Raji (cell line): ENCODE measurements around the gene BRIP1.

Experiments used
- POLR2A ChIP-seq: IDR thresholded peaks from 2 replicates; pipeline ENCODE4 v1.6.1; 2011; ENCODE audit warnings: low read depth, low read length, control low read depth; ENCODE audit not compliant: insufficient read depth

The BRIP1 gene

DNA sequence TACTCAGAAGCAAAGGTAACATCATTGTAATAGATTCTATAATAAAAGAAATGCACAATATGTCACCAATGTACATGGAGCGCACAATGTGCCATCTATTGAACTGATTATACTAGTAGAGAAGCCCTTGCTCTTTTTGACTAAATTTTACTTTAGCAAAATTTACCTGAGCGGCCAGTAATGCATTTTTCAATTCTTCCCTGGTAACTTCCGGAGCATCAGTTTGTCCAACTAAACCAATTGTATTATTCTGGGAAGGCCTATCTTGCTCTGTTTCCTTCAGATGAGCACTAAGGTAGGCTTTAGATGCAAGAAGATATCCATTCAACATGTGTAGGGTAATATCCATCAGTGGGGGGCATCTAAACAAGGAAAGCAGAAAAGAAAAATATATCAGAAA is 8.8 kb upstream of the BRIP1 start:
- no peak for TF ChIP-seq POLR2A

- TF ChIP-seq POLR2A, result no peak
Measured at GRCh38 chr17:61869138-61869537, 5.8 kb upstream of the BRIP1 start.

GRCh38 chr17:61868074-61868473 is 4.7 kb upstream of the BRIP1 start:
- TF ChIP-seq POLR2A, result no peak

- no peak for TF ChIP-seq POLR2A
Measured at GRCh38 chr17:61867033-61867432, 3.7 kb upstream of the BRIP1 start.

GRCh38 chr17:61863801-61864126 is 436 bp upstream of the BRIP1 start:
- no peak for TF ChIP-seq POLR2A

DNA sequence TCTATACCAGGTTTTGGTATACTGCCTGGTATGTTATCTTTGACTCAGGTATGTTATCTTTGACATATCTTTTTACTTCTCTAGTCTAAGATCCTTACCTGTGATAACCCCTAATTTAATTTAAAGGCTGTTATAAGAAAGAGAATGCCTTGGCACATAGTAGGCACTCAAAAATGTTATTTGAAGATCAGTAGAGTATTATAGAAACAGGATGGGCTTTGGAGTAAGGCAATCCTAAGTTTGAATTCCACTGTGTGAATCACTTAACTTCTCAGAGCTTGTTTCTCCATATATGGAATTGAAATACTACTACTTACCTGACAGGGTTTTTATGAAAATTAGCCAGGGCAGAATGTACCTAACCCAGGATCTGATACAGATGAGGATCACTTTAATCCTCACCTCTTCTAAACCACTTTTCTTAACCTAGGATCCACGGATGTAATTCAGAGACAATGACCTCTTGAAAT is 1.2 kb downstream of the BRIP1 start:
- TF ChIP-seq POLR2A, result no peak

- TF ChIP-seq POLR2A, result no peak
Measured at GRCh38 chr17:61856035-61856434, 7.3 kb downstream of the BRIP1 start.

- no peak for TF ChIP-seq POLR2A
Measured at GRCh38 chr17:61852857-61853256, 10.5 kb downstream of the BRIP1 start.

DNA sequence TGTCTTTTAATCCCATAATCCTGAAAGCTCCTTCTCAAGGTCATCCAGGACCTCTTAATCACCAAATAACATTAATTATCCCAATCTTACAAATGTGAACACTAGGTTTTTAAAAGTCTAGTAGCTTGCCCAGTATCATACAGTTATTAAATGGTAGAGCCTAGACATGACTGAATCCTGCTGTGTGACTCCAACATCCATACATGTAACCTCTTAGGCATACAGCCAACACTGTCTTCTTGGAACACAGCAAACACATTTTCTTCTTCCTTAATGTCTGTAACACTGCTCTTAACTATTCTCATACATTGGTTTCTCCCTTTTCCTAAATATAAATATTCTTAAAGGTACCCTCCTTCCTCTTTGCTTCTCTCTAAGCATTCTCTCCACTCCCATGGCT is 13.7 kb downstream of the BRIP1 start:
- TF ChIP-seq POLR2A, result no peak

DNA sequence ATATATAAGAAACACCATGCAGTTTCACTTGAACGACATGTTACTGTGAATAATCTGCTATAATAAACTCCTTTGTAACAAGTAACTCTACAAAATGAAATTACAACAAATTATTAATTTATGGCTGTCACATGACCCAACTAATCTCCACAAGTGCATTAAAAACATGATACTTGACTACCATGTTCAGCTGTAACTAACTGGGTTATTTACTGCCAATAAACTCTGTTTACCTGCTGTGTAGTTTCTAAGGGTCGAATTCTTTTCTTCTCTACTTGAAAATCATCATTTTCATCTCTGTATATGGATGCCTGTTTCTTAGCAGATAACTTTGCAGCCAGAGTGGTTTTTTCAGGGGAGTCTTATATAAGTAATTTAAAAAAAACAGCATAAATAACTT is 14.4 kb downstream of the BRIP1 start:
- no peak for TF ChIP-seq POLR2A

DNA sequence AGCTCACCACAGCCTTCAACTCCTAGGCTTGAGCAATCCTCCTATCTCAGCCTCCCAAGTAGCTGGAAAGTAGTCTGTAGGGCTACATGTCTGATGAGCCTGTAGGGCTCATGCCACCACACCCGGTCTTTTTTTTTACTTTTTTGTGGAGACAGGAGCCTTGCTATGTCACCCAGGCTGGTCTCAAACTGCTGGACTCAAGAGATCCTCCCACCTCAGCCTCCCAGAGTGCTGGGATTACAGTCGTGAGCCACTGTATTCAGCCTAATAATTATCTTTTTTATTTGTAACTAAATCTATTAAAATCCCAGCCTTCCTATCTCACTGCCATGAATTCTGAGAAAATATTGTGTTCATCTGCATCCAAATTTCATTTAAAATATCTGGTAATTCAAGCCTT is 15.1 kb downstream of the BRIP1 start:
- no peak for TF ChIP-seq POLR2A

DNA sequence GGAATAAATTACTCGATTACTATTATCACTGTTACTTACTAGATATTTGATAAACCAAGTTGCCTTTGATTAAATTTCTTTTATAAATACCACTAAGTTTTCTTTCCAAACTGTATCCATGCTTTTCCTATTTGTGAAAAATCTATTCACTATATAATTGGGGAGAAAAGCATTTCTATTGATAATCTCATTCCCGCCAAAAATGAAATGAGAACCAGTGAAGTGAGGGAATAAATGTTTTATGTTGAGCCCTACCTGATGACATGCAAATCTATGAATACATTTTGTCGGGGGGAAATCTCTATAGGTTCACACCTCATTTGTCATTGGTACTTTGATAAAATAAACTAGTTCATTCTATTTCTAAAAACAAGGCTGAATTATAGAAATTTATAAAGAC is 15.7 kb downstream of the BRIP1 start:
- TF ChIP-seq POLR2A, result no peak

DNA sequence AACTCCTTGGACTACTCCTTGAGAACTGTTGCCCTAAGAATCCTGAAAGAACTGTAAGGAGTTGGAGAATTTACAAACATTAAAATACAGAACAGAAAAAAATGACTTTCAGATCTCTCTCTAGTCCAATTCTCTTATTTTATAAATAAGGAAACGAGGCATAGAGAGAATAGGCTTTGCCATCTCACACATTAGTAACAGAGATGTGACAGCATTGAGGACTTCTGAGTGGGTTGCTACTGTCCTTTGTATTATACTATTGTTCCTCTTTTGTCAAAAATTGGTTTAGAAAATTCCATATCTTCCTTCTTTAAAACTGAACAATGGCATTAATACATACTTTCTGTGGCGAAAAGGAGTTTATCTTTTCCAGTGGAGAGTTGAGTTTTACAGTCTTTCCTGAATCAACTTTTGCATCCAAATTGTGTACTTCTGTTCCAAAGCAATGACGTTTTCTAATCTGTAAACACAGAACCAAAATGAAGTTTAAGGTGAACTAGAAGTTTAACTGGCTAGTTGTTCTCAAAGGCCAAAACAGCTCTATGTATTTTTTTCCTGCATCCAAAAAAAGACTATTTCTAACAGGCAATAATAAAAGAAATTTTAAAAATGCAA is 16.5 kb downstream of the BRIP1 start:
- no peak for TF ChIP-seq POLR2A

GRCh38 chr17:61846088-61846487 is 17.2 kb downstream of the BRIP1 start:
- TF ChIP-seq POLR2A, result no peak

- no peak for TF ChIP-seq POLR2A
Measured at GRCh38 chr17:61843435-61843834, 19.9 kb downstream of the BRIP1 start.

DNA sequence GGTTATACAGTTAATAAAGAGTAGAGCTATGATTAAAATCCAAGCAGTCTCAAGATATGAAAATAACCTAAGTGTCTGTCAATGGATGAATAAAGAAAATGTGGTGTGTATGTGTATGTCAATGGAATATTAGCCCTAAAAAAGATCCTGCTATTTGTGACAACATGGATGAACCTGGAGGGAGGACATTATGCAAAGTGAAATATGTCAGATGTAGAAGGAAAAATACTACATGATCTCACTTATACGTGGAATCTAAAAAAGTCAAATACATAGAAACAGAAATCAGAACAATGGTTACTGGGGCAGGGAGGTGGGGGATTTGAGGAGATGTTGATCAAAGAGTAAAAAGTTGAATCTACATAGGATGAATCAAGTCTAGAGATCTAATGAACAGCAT is 20.4 kb downstream of the BRIP1 start:
- TF ChIP-seq POLR2A, result no peak

- no peak for TF ChIP-seq POLR2A
Measured at GRCh38 chr17:61839300-61839786, 24.0 kb downstream of the BRIP1 start.
